SU-DHL-6 (cell line): ENCODE measurements around the gene SRBD1.

Experiments used
- CTCF ChIP-seq: fragments of 200-600 bp; sonication (generic); IDR thresholded peaks from one replicate; pipeline ENCODE4 v1.5.1; 2017; ENCODE audit warnings: antibody characterized with exemption, mild to moderate bottlenecking, low read length, moderate library complexity; ENCODE audit not compliant: insufficient read depth, poor library complexity, severe bottlenecking
- EZH2phosphoT487 ChIP-seq: fragments of 200-600 bp; sonication (generic), shearing (Covaris generic); conservative IDR thresholded peaks from 2 replicates; pipeline ENCODE4 v1.6.1; 2018; ENCODE audit warnings: mild to moderate bottlenecking, antibody characterized with exemption, low read length, moderate library complexity, mixed read lengths

- TF ChIP-seq CTCF (no peak), EZH2phosphoT487 (no peak)
Measured at GRCh38 chr2:45626387-45627221, 15.5 kb upstream of the SRBD1 start.
